Right atrium auricular region (tissue), 2 donors: ENCODE data around the gene MICAL3. TPM values are rescaled to one million over a fixed set of nuclear protein-coding genes. Genes with fewer than 3 reads are reported as not detected.
"Not testable (repeated sequence)": the region's sequence is repeated elsewhere in the genome, so short reads cannot be mapped to it uniquely, and the experiment has no call there.

Source experiments
- DNase-seq: peaks from one replicate; pipeline ENCODE4 v3.0.0-alpha.2; 2019; ENCODE audit warnings: low spot score
- H3K27ac ChIP-seq, 2 donors: fragments of 200-600 bp; sonication (generic); 1 replicate in 1 of 2; 2 replicates in 1 of 2; pipeline ENCODE4 v1.5.1; 2016 to 2019
- H3K27me3 ChIP-seq, 2 donors: fragments of 200-600 bp; sonication (generic); one replicate each; pipeline versions ENCODE4 v1.5.1 to v1.6.0; 2017 to 2019
- H3K36me3 ChIP-seq: fragments of 200-600 bp; sonication (generic); one replicate; pipeline ENCODE4 v1.5.1; 2016
- H3K4me1 ChIP-seq, 2 donors: fragments of 200-600 bp; sonication (generic); one replicate each; pipeline versions ENCODE4 v1.5.1 to v1.6.0; 2017 to 2019
- H3K4me3 ChIP-seq, 2 donors: fragments of 200-600 bp; sonication (generic); 1 replicate in 1 of 2; 2 replicates in 1 of 2; pipeline ENCODE4 v1.5.1; 2017 to 2019; ENCODE audit warnings: mild to moderate bottlenecking in 1 of 2, moderate library complexity in 1 of 2
- H3K9me3 ChIP-seq, 2 donors: fragments of 200-600 bp; sonication (generic); one replicate each; pipeline ENCODE4 v1.5.1; 2019
- CTCF ChIP-seq, 2 donors: fragments of 200-600 bp; sonication (generic); IDR thresholded peaks; one replicate each; pipeline ENCODE4 v1.5.1; 2019; ENCODE audit warnings: antibody characterized with exemption in 2 of 2
- total RNA-seq, 2 donors: library from RNA; depleted of rRNA; stranded (reverse); fragments of >200 nt; gene quantifications; one replicate each; pipeline ENCODE4 v1.1.0, GENCODE V29; 2016

Gene MICAL3
- total RNA-seq, 2 donors from 2014 or later = 42.5 to 45.1 TPM

GRCh38 chr22:17772249-17772957, 252.0 kb downstream of the MICAL3 start:
- H3K4me3 ChIP-seq = peak overlapping the region in 1 of 2 donors; percentile 63
- no peak for DNase-seq
- no peak overlapping the region for H3K27ac ChIP-seq
- H3K36me3 ChIP-seq = no peaks in the 10 kb centered on the region
- H3K9me3 ChIP-seq = no peaks in the 10 kb centered on the region
- no peaks in the 10 kb centered on the region for H3K27me3 ChIP-seq
- H3K4me1 ChIP-seq = peaks cover 0 to 23% of the 10 kb centered on the region in 2 donors
- no peak for TF ChIP-seq CTCF (IDR thresholded peaks at IDR 0.05)

- H3K4me1 ChIP-seq = peaks cover 0 to 23% of the 10 kb centered on the region in 2 donors
- H3K27ac ChIP-seq = no peak overlapping the region
- H3K4me3 ChIP-seq = no peak overlapping the region
- no peaks in the 10 kb centered on the region for H3K9me3 ChIP-seq
- H3K36me3 ChIP-seq = no peaks in the 10 kb centered on the region
- DNase-seq = no peak
- no peaks in the 10 kb centered on the region for H3K27me3 ChIP-seq
- TF ChIP-seq CTCF (IDR thresholded peaks at IDR 0.05) = no peak
These were observed 253.9 kb downstream of the MICAL3 start for GRCh38 chr22:17770180-17771077.

DNA sequence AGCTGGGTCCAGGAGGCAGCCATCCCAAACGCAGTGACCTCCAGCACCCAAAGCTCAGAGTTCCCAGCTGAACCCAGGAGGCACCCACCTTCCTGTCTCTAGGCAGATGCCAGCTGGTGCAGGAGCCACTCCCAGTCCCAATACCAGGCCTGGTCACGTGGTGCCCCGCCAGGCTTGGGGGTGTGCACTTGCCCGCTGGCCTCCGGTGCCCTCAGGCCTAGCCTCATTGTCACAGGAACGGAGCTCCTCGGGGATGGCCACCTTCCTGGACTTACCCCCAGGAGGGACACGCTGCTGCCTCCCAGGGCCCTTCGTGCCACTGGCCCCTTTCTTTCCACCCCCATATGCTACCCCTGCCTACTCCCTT, 254.7 kb downstream of the MICAL3 start:
- no peak overlapping the region for H3K27ac ChIP-seq
- H3K4me1 ChIP-seq = peaks cover 0 to 19% of the 10 kb centered on the region in 2 donors
- H3K36me3 ChIP-seq = no peaks in the 10 kb centered on the region
- H3K4me3 ChIP-seq = no peak overlapping the region
- no peak for TF ChIP-seq CTCF (IDR thresholded peaks at IDR 0.05)
- no peaks in the 10 kb centered on the region for H3K27me3 ChIP-seq
- DNase-seq = no peak
- no peaks in the 10 kb centered on the region for H3K9me3 ChIP-seq

- Histone ChIP-seq H3K27me3 (no peaks in the 10 kb centered on the region), H3K9me3 (no peaks in the 10 kb centered on the region), H3K4me3 (no peak overlapping the region), H3K27ac (no peak overlapping the region), H3K4me1 (peaks cover 0 to 19% of the 10 kb centered on the region in 2 donors), H3K36me3 (no peaks in the 10 kb centered on the region)
- no peak for TF ChIP-seq CTCF (IDR thresholded peaks at IDR 0.05)
- DNase-seq = no peak
These were observed 255.2 kb downstream of the MICAL3 start for GRCh38 chr22:17769013-17769715.

DNA sequence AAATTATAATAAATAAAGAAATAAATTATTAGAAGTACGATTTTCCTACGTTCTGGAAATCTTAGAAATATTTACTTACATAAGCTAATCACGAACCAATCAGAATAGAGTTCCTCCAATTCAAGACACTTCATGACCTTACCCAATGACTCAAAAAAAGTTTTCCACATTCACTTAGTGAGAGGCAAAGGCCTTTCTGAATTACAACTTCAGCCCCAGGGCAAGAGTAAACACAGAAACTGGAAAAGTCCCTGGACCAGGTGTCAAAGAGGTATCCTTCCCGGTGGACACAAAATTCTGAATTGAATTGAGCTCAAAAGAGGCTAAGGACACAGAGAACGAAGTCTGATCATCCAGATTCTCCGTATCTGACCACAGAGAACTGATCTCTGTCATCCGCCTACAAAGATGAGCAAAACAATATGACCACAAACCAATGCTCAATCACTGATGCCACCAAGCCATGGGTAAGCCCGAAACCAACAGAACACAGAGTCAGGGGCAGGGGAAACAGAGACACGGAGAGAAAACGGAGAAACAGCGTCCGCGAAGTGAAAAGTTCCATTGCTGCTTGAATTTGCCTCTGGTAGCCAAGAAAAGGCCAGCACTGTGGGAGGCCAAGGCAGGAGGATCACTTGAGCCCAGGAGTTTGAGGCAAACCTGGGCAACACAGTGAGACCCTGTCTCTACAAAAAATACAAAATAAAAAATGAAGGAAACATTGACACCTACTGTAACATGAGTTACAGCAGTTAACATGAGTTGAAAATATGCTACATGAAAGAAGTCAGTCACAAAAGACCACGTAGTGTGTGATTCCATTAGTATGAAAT, 256.9 kb downstream of the MICAL3 start:
- no peak for TF ChIP-seq CTCF (IDR thresholded peaks at IDR 0.05)
- no peak overlapping the region for H3K4me3 ChIP-seq
- no peak for DNase-seq
- H3K27ac ChIP-seq = no peak overlapping the region
- peaks cover 0 to 4% of the 10 kb centered on the region in 2 donors for H3K4me1 ChIP-seq
- no peaks in the 10 kb centered on the region for H3K9me3 ChIP-seq
- no peaks in the 10 kb centered on the region for H3K36me3 ChIP-seq
- no peaks in the 10 kb centered on the region for H3K27me3 ChIP-seq

DNA sequence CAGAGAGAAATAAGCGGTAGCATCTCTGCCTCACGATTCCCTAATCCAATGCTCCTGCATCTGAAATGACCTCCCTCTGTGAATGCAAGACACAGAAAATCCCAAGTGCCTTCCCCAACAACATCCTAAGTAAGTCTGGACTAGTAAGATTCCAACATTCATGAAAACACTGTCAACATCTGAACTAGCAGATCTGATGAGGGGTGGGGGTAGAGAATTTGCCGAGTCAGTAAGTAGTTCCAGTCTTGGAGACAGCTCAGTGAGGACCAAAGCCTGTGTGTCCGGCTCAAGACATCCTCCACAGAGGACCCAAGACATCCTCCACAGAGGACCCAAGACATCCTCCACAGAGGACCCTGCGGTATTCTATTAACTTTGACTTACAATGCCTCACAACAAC, 259.5 kb downstream of the MICAL3 start:
- DNase-seq, H3K4me1 ChIP-seq, H3K36me3 ChIP-seq, H3K4me3 ChIP-seq, H3K9me3 ChIP-seq, H3K27me3 ChIP-seq, H3K27ac ChIP-seq: not testable (repeated sequence)
